Upper lobe of left lung (tissue), 6 donors: Measurements from ENCODE around the gene CXCL1. TPM values are rescaled to one million over a fixed set of nuclear protein-coding genes. Genes with fewer than 3 reads are reported as not detected.

ENCODE experiments used
- ATAC-seq, 2 donors: fragments of 200-7000 bp; cut with Tn5 transposase; one replicate each; pipeline ENCODE4 v1.9.1; 2022; ENCODE audit warnings: mild to moderate bottlenecking in 2 of 2, moderate library complexity in 2 of 2; ENCODE audit not compliant: low FRiP score in 2 of 2
- DNase-seq, 2 donors: peaks; one replicate each; pipeline ENCODE4 v3.0.0-alpha.2; 2019 to 2020
- H3K27ac ChIP-seq, 4 donors: fragments of 200-600 bp; sonication (generic); one replicate each; pipeline ENCODE4 v1.5.1; 2016 to 2019
- H3K27me3 ChIP-seq, 4 donors: fragments of 200-600 bp; sonication (generic); one replicate each; pipeline ENCODE4 v1.5.1; 2017 to 2019
- H3K36me3 ChIP-seq, 4 donors: fragments of 200-600 bp; sonication (generic); one replicate each; pipeline ENCODE4 v1.5.1; 2016 to 2019
- H3K4me1 ChIP-seq, 4 donors: fragments of 200-600 bp; sonication (generic); one replicate each; pipeline ENCODE4 v1.5.1; 2018 to 2019
- H3K4me3 ChIP-seq, 4 donors: fragments of 200-600 bp; sonication (generic); one replicate each; pipeline ENCODE4 v1.5.1; 2017 to 2019; ENCODE audit warnings: mild to moderate bottlenecking in 2 of 4, moderate library complexity in 1 of 4
- H3K9me3 ChIP-seq, 4 donors: fragments of 200-600 bp; sonication (generic); one replicate each; pipeline ENCODE4 v1.5.1; 2018 to 2019
- CTCF ChIP-seq, 6 experiments: fragments of 450-650 bp in 4 of 6; fragments of 200-600 bp in 2 of 6; sonication (generic) in 2 of 6; IDR thresholded peaks; one replicate each; pipeline ENCODE4 v1.5.1; 2016 to 2019; ENCODE audit warnings: antibody characterized with exemption in 6 of 6
- EP300 ChIP-seq, 4 donors: sonication (generic); formaldehyde crosslinking; IDR thresholded peaks; one replicate each; pipeline ENCODE4 v1.5.1; 2017; ENCODE audit warnings: antibody characterized with exemption in 4 of 4, control low read depth in 2 of 4
- POLR2A ChIP-seq, 4 donors: fragments of 450-650 bp; IDR thresholded peaks; one replicate each; pipeline ENCODE4 v1.5.1; 2016 to 2017; ENCODE audit warnings: antibody characterized with exemption in 4 of 4, mild to moderate bottlenecking in 2 of 4
- POLR2AphosphoS5 ChIP-seq, 2 donors: sonication (generic); formaldehyde crosslinking; IDR thresholded peaks; one replicate each; pipeline ENCODE4 v1.5.1; 2017; ENCODE audit warnings: antibody characterized with exemption in 2 of 2
- WGBS, 2 donors: methylation state at CpG; one replicate each; pipeline ENCODE4 v1.1.5; 2017 to 2018; 5-methylcytosine and 5-hydroxymethylcytosine counted together
- total RNA-seq, 6 donors: library from RNA; depleted of rRNA in 4 of 6; stranded (reverse); fragments of >200 nt in 4 of 6; gene quantifications; one replicate each; pipeline versions ENCODE4 v1.1.0 to v1.2.1, GENCODE V29; 2016 to 2021
- donor health status: DM: no; HTN: no; CAD: no; lungs with moderate emphysema.
- donor health status: DM: no; HTN: yes; CAD: no; lungs with severe emphysema.

The CXCL1 gene
- total RNA-seq, 6 donors from 2014 or later: 4.3 to 40.0 (median 12.1) TPM

DNA sequence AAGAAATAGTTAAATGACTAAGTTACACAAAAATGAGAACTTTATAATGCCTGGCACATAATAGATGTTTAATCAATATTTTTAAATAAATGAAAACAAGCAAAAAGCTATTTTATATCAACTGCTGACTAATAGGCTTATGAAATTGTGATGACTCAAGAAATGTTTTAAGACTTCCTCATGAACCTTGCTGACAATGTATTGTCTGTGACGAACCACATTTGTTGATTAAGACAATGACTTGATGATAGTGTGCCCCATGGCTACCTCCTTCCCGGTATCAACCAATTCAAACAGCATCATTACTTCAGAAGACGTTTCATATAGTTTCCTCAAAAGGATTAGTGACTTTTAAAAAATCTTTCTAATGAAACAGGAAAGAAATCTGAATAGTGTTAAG lies 24.8 kb upstream of the CXCL1 start:
- TF ChIP-seq POLR2A (IDR thresholded peaks at IDR 0.05): no peak
- no peak for TF ChIP-seq POLR2AphosphoS5 (IDR thresholded peaks at IDR 0.05)
- TF ChIP-seq EP300 (IDR thresholded peaks at IDR 0.05): peak in 1 of 4 donors; percentile 8
- no peak for TF ChIP-seq CTCF (IDR thresholded peaks at IDR 0.05)
- H3K9me3 ChIP-seq: no peaks in the 10 kb centered on the region
- H3K4me1 ChIP-seq: no peaks in the 10 kb centered on the region
- H3K27ac ChIP-seq: peak overlapping the region in 1 of 4 donors; percentile 35
- H3K27me3 ChIP-seq: no peaks in the 10 kb centered on the region
- H3K4me3 ChIP-seq: no peak overlapping the region
- no peaks in the 10 kb centered on the region for H3K36me3 ChIP-seq
- DNase-seq (no peak), ATAC-seq (no peak)
- 38 to 48% methylated on average over 3 of the region's 3 CpGs for WGBS, 2 donors

DNA sequence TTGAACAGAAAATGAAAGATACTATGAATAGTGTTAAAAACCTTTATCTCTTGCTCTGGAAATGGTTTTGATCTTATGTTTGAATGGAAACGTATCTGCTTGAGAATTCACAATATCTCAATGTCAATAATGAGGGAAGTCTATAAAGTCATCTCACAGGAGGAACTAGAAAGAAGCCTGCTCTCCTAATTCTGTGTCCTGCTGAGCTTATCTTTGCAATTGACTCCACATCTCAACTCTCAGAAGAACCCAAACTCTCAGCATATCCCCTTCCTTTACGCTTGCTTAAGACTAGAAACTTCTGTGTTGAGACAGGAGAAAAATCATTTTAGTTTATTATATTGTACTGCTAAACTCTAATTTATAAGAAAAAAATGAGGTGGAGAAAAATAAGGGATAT lies 24.4 kb upstream of the CXCL1 start:
- no peaks in the 10 kb centered on the region for H3K9me3 ChIP-seq
- H3K4me3 ChIP-seq: no peak overlapping the region
- H3K27me3 ChIP-seq: no peaks in the 10 kb centered on the region
- H3K27ac ChIP-seq: no peak overlapping the region
- DNase-seq (no peak), ATAC-seq (no peak)
- H3K4me1 ChIP-seq: no peaks in the 10 kb centered on the region
- TF ChIP-seq POLR2AphosphoS5 (IDR thresholded peaks at IDR 0.05) (no peak), EP300 (IDR thresholded peaks at IDR 0.05) (no peak), POLR2A (IDR thresholded peaks at IDR 0.05) (no peak), CTCF (IDR thresholded peaks at IDR 0.05) (no peak)
- WGBS, 2 donors: 71 to 72% methylated on average over 2 of the region's 2 CpGs
- no peaks in the 10 kb centered on the region for H3K36me3 ChIP-seq

- H3K36me3 ChIP-seq: no peaks in the 10 kb centered on the region
- no peak for DNase-seq
- no peak overlapping the region for H3K4me3 ChIP-seq
- ATAC-seq: peak in 1 of 2 donors; percentile 53
- no peak overlapping the region for H3K27ac ChIP-seq
- no peaks in the 10 kb centered on the region for H3K9me3 ChIP-seq
- no peaks in the 10 kb centered on the region for H3K4me1 ChIP-seq
- no peak for TF ChIP-seq POLR2AphosphoS5 (IDR thresholded peaks at IDR 0.05)
- TF ChIP-seq CTCF (IDR thresholded peaks at IDR 0.05): no peak
- no peak for TF ChIP-seq EP300 (IDR thresholded peaks at IDR 0.05)
- TF ChIP-seq POLR2A (IDR thresholded peaks at IDR 0.05): no peak
- WGBS, 2 donors: 86 to 93% methylated on average over 3 of the region's 3 CpGs
- H3K27me3 ChIP-seq: no peaks in the 10 kb centered on the region
Observed at GRCh38 chr4:73847526-73848182, 21.5 kb upstream of the CXCL1 start.

- H3K9me3 ChIP-seq: no peaks in the 10 kb centered on the region
- no peak for DNase-seq
- no peak for ATAC-seq
- H3K36me3 ChIP-seq: no peaks in the 10 kb centered on the region
- TF ChIP-seq CTCF (IDR thresholded peaks at IDR 0.05) (no peak), EP300 (IDR thresholded peaks at IDR 0.05) (no peak), POLR2AphosphoS5 (IDR thresholded peaks at IDR 0.05) (no peak), POLR2A (IDR thresholded peaks at IDR 0.05) (no peak)
- H3K27me3 ChIP-seq: no peaks in the 10 kb centered on the region
- H3K27ac ChIP-seq: no peak overlapping the region
- no peak overlapping the region for H3K4me3 ChIP-seq
- 86 to 93% methylated on average over 1 of the region's 1 CpG for WGBS, 2 donors
- H3K4me1 ChIP-seq: peaks cover 0 to 3% (median 3%) of the 10 kb centered on the region in 4 donors
Observed at GRCh38 chr4:73848183-73848777, 20.9 kb upstream of the CXCL1 start.
